SH-SY5Y (cell line): ENCODE results near the gene DYNC1LI2.

Source experiments
- GATA2 ChIP-seq: IDR thresholded peaks from 2 replicates; pipeline ENCODE4 v1.6.1; 2011; ENCODE audit warnings: mild to moderate bottlenecking, low read depth, low read length
- GATA3 ChIP-seq: IDR thresholded peaks from 2 replicates; pipeline ENCODE4 v1.6.1; 2011; ENCODE audit warnings: low read depth, mild to moderate bottlenecking, low read length, moderate library complexity

The DYNC1LI2 gene

DNA sequence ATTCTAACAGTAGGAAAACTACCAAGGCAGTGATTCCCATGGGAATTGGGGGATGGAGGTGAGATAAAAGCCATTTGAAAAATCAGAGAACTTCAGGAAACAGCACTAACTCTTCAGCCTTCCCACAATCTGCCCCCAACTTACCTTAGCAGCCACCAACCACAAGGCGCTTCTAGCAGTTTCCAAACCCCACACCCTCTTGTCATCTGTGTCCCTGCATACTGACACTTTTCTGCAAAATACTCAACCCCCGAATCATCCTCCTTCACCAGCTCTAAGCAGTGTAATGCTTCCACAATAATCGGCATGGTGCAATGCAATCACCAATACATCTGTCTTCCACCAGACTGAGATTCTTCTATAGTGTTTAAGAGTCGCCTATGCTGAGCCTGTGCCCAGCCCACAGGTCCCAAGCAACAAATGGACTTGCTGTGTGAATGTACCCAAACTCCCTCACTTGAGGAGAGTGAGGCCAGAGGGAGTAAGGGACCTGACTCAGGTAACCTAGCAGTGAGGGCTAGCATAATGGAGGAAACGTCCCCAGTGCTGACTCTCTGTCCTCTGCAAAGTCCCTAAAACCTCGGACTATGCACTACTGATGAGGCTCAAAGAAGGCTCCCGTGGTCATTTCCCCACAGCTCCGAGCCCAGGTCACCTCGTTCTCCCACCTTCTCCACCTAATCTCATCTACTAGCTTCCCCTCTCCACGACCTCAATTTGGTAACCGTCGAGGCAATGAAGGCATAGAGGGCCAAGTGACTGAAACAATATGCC lies 943 bp downstream of the DYNC1LI2 start:
- TF ChIP-seq GATA2: no peak
- no peak for TF ChIP-seq GATA3

DNA sequence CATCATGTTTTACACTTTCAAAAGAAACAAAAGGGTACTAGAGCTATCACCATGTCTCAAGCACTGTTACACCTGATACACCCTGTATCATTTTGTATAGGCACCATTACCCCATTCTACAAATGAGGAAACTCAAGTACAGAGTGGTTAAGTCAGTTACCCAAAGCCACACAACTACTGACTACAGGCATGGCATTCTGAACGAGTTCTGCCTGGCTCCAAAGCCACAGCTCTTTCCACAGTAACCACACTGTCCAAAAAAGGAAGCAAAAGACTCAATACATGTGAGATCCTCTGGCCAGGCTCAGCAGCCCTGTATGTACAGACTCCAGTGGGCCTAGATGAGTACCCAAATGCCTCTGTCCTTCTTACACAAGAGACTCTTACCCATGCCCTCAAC lies 4.7 kb downstream of the DYNC1LI2 start:
- TF ChIP-seq GATA3: no peak
- no peak for TF ChIP-seq GATA2

- TF ChIP-seq GATA2 (no peak), GATA3 (no peak)
These were observed 5.4 kb downstream of the DYNC1LI2 start for GRCh38 chr16:66746048-66746447.

- TF ChIP-seq GATA2 (no peak), GATA3 (no peak)
These were observed 9.2 kb downstream of the DYNC1LI2 start for GRCh38 chr16:66741950-66742808.

GRCh38 chr16:66741169-66741900 lies 10.1 kb downstream of the DYNC1LI2 start:
- no peak for TF ChIP-seq GATA2
- no peak for TF ChIP-seq GATA3

- TF ChIP-seq GATA3 (no peak), GATA2 (no peak)
These were observed 10.9 kb downstream of the DYNC1LI2 start for GRCh38 chr16:66740533-66740932.

DNA sequence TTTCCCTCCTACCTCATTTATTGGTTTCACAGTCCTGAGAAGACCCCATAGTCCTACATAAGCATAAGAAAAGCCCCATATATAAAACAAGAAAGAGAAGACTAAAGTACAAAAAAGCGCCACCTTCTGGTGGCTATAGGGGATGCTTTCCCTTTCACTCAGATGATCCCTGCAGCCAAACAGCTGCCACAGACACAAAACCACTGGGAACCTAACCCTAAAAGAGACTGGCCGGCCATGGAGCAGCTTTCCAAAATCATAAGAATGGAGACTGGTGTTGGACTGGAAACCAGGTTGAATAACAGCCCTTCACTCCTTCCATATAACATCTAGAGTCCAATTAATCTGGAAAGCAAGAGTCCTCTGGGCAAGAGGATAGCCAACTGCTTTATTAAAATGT lies 11.4 kb downstream of the DYNC1LI2 start:
- TF ChIP-seq GATA2: no peak
- TF ChIP-seq GATA3: no peak

GRCh38 chr16:66735891-66736290 lies 15.5 kb downstream of the DYNC1LI2 start:
- no peak for TF ChIP-seq GATA3
- no peak for TF ChIP-seq GATA2

GRCh38 chr16:66731101-66731500 lies 20.3 kb downstream of the DYNC1LI2 start:
- TF ChIP-seq GATA3 (no peak), GATA2 (no peak)

- no peak for TF ChIP-seq GATA2
- no peak for TF ChIP-seq GATA3
These were observed 22.6 kb downstream of the DYNC1LI2 start for GRCh38 chr16:66728804-66729203.

DNA sequence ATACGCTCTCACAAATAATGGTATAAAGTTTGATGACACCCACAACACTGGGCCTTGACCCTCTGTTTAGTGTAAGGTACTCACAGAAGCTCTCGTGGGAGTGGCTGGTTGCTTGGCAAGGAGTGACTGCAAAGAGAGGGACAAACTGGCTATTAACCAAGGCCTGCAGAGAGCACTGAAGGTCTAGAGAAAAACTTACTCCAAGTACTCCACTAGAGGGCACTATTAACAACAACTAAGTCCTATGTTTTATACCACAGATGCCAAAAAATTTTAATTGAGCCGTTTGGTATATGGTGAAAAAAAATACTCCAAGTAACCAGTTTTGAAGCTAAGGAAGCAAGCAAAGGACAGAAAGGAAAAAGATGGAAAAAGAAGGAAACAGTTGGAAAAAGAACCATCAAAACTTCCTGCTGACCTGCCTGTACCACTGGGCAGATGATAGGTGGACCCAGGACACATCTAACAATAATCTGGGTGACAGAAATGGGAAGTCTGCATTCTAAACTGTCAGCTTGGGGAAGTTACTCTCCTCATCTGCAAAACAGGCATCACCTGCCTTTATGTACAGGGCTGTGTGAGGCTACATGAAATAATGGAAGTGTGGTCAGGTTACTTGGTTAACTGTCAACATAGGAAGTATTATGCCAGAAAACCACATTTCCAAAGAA lies 23.2 kb downstream of the DYNC1LI2 start:
- TF ChIP-seq GATA2 (no peak), GATA3 (no peak)

GRCh38 chr16:66720766-66721165 lies 30.6 kb downstream of the DYNC1LI2 start:
- TF ChIP-seq GATA3 (no peak), GATA2 (no peak)

GRCh38 chr16:66719246-66719645 lies 32.2 kb downstream of the DYNC1LI2 start:
- TF ChIP-seq GATA3 (no peak), GATA2 (no peak)

DNA sequence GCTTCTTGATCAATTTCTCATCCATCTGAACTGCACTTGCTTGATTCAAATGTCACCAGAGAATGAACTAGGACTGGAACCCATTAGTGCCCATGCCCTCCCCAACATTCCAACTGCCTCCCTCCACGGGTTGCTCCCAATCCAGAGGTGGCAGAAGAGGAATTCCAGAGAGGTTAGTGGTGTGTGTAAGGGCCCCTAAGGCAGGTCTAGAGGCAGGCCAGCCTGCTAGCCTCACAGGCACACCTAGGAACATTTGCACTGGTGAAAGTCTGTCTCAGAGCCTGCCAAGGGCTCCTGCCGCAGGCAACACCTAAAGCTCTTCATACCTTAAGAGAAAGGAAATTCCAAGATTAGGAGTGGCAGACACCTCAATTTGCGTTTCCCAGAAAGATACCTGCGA lies 33.6 kb downstream of the DYNC1LI2 start:
- TF ChIP-seq GATA2 (no peak), GATA3 (no peak)
